GM18517 (cell line): Measurements from ENCODE around the gene SEC24B.
"Not testable (repeated sequence)": the region's sequence is repeated elsewhere in the genome, so short reads cannot be mapped to it uniquely, and the experiment has no call there.

Experiments used
- ATAC-seq: cut with Tn5 transposase; IDR thresholded peaks from one replicate; pipeline ENCODE4 v1.9.1; 2021; ENCODE audit warnings: mild to moderate bottlenecking, moderate library complexity; ENCODE audit not compliant: unreplicated experiment

SEC24B gene

GRCh38 chr4:109497511-109497910 lies 63.9 kb downstream of the SEC24B start:
- ATAC-seq, result no peak

GRCh38 chr4:109499513-109499912 lies 65.9 kb downstream of the SEC24B start:
- no peak for ATAC-seq

- ATAC-seq, result no peak
These were observed 73.3 kb downstream of the SEC24B start for GRCh38 chr4:109506890-109507289.

- ATAC-seq, result no peak
These were observed 77.1 kb downstream of the SEC24B start for GRCh38 chr4:109510687-109511086.

GRCh38 chr4:109511414-109511813 lies 77.8 kb downstream of the SEC24B start:
- ATAC-seq, result no peak

GRCh38 chr4:109513368-109513767 lies 79.8 kb downstream of the SEC24B start:
- not testable (repeated sequence) for ATAC-seq

- ATAC-seq, result no peak
These were observed 98.6 kb downstream of the SEC24B start for GRCh38 chr4:109532182-109532581.

- ATAC-seq, result no peak
These were observed 111.8 kb downstream of the SEC24B start for GRCh38 chr4:109545401-109545800.

GRCh38 chr4:109547394-109547793 lies 113.8 kb downstream of the SEC24B start:
- ATAC-seq, result no peak

- ATAC-seq, result no peak
These were observed 115.0 kb downstream of the SEC24B start for GRCh38 chr4:109548655-109549054.

- no peak for ATAC-seq
These were observed 118.6 kb downstream of the SEC24B start for GRCh38 chr4:109552237-109552636.

GRCh38 chr4:109553130-109553529 lies 119.5 kb downstream of the SEC24B start:
- no peak for ATAC-seq

GRCh38 chr4:109554971-109555370 lies 121.4 kb downstream of the SEC24B start:
- no peak for ATAC-seq

GRCh38 chr4:109557433-109557832 lies 123.8 kb downstream of the SEC24B start:
- ATAC-seq, result no peak

- ATAC-seq, result not testable (repeated sequence)
These were observed 124.5 kb downstream of the SEC24B start for GRCh38 chr4:109558095-109558494.

GRCh38 chr4:109559625-109559982 lies 126.0 kb downstream of the SEC24B start:
- ATAC-seq, result peak; percentile 23

GRCh38 chr4:109559983-109560686 lies 126.5 kb downstream of the SEC24B start, which contains the start of gene MCUB:
MCUB (plus strand) TSS chr4:109560246; CDS start chr4:109560338, 92 bp downstream.
- ATAC-seq, result peak; percentile 81

- ATAC-seq, result peak; percentile 75
These were observed 127.3 kb downstream of the SEC24B start for GRCh38 chr4:109560687-109561461.

- no peak for ATAC-seq
These were observed 129.0 kb downstream of the SEC24B start for GRCh38 chr4:109562457-109563239.

GRCh38 chr4:109571494-109571893 lies 137.9 kb downstream of the SEC24B start:
- ATAC-seq, result no peak

GRCh38 chr4:109572154-109572553 lies 138.5 kb downstream of the SEC24B start:
- no peak for ATAC-seq
